SK-N-SH (cell line): ENCODE data around the gene FBXO27. TPM values are rescaled to one million over a fixed set of nuclear protein-coding genes. Genes with fewer than 3 reads are reported as not detected.

Experiments
- CTCF ChIA-PET: fragments of 300-600, 350-600 bp; formaldehyde crosslinking; extraction: SDS; loops from one replicate; lab custom pipeline; 2021; lab: Yijun Ruan, JAX
- POLR2A ChIA-PET: fragments of 350-600 bp; sonication (Branson Sonifier 250); formaldehyde crosslinking; extraction: SDS; loops from one replicate; lab custom pipeline; 2020; ENCODE audit warnings: antibody characterized with exemption, inconsistent platforms; lab: Yijun Ruan, JAX
- DNase-seq: peaks from one replicate; pipeline ENCODE4 v3.0.0; 2012
- H2AFZ ChIP-seq: fragments of 200-600 bp; sonication (generic); 2 replicates; pipeline ENCODE4 v1.8.1; 2016; ENCODE audit warnings: antibody characterized with exemption, mild to moderate bottlenecking, low read depth
- H3F3A ChIP-seq: fragments of 200-600 bp; sonication (generic); replicated peaks from 2 replicates; pipeline ENCODE3; 2016; ENCODE audit warnings: antibody characterized with exemption, mild to moderate bottlenecking; ENCODE audit not compliant: insufficient read depth
- H3K27ac ChIP-seq, 2 experiments: fragments of 200-500 bp in 1 of 2; fragments of 200-600 bp in 1 of 2; sonication (Bioruptor generic) in 1 of 2; sonication (generic), shearing (Covaris generic) in 1 of 2; 2 replicates each; pipeline versions ENCODE4 v1.5.1 to v1.6.1; 2014 to 2016; ENCODE audit warnings: low read depth in 2 of 2, inconsistent platforms in 1 of 2, low read length in 1 of 2, mild to moderate bottlenecking in 1 of 2, mixed read lengths in 1 of 2
- H3K27me3 ChIP-seq: fragments of 200-600 bp; sonication (generic), shearing (Covaris generic); 2 replicates; pipeline ENCODE4 v1.6.1; 2016; ENCODE audit warnings: mixed run types; ENCODE audit not compliant: insufficient read depth
- H3K36me3 ChIP-seq, 2 experiments: fragments of 200-500 bp in 1 of 2; fragments of 200-600 bp in 1 of 2; sonication (Bioruptor generic) in 1 of 2; sonication (generic) in 1 of 2; replicated peaks in 1 of 2; 2 replicates each; pipeline versions ENCODE3 to v1.5.1; 2014 to 2016; ENCODE audit warnings: low read length in 1 of 2, mild to moderate bottlenecking in 1 of 2; ENCODE audit not compliant: insufficient read depth in 2 of 2, control insufficient read depth in 1 of 2
- H3K4me1 ChIP-seq, 2 experiments: fragments of 200-500 bp in 1 of 2; fragments of 200-600 bp in 1 of 2; sonication (Bioruptor generic) in 1 of 2; sonication (generic), shearing (Covaris generic) in 1 of 2; 2 replicates each; pipeline versions ENCODE4 v1.5.1 to v1.6.1; 2014 to 2016; ENCODE audit warnings: low read depth in 1 of 2, low read length in 1 of 2, mixed run types in 1 of 2; ENCODE audit not compliant: insufficient read depth in 2 of 2, control insufficient read depth in 1 of 2
- H3K4me2 ChIP-seq: fragments of 200-600 bp; sonication (generic), shearing (Covaris generic); 2 replicates; pipeline ENCODE4 v1.6.1; 2017; ENCODE audit warnings: mixed run types
- H3K4me3 ChIP-seq, 2 experiments: fragments of 200-500 bp in 1 of 2; fragments of 200-600 bp in 1 of 2; sonication (Bioruptor generic) in 1 of 2; sonication (generic), shearing (Covaris generic) in 1 of 2; 2 replicates each; pipeline versions ENCODE4 v1.5.1 to v1.8.1; 2014 to 2016; ENCODE audit warnings: low read depth in 2 of 2, inconsistent platforms in 1 of 2, low read length in 1 of 2, mild to moderate bottlenecking in 1 of 2, mixed read lengths in 1 of 2, moderate library complexity in 1 of 2
- H3K79me2 ChIP-seq: fragments of 200-600 bp; sonication (generic); 2 replicates; pipeline ENCODE4 v1.8.1; 2017; ENCODE audit warnings: mild to moderate bottlenecking; ENCODE audit not compliant: insufficient read depth
- H3K9ac ChIP-seq: fragments of 200-600 bp; sonication (generic); 2 replicates; pipeline ENCODE4 v1.6.1; 2017; ENCODE audit warnings: mixed run types
- H3K9me2 ChIP-seq: fragments of 200-600 bp; sonication (generic); 2 replicates; pipeline ENCODE4 v1.6.1; 2017; ENCODE audit warnings: mixed run types
- H3K9me3 ChIP-seq: fragments of 200-600 bp; sonication (generic); 2 replicates; pipeline ENCODE4 v1.6.1; 2017; ENCODE audit warnings: mixed run types, mild to moderate bottlenecking, moderate library complexity
- H4K20me1 ChIP-seq: fragments of 200-600 bp; sonication (generic); 2 replicates; pipeline ENCODE4 v1.6.1; 2017; ENCODE audit warnings: mild to moderate bottlenecking, mixed run types; ENCODE audit not compliant: insufficient read depth
- EZH2phosphoT487 ChIP-seq: fragments of 200-600 bp; sonication (generic); IDR thresholded peaks from 2 replicates; pipeline ENCODE4 v1.6.1; 2017; ENCODE audit warnings: low read depth, mixed run types, mild to moderate bottlenecking, antibody characterized with exemption, moderate library complexity, borderline replicate concordance
- FOSL2 ChIP-seq: IDR thresholded peaks from 2 replicates; pipeline ENCODE4 v1.4.0; 2012; ENCODE audit warnings: low read depth, mild to moderate bottlenecking, moderate library complexity, borderline replicate concordance
- GATA2 ChIP-seq: sonication (generic); formaldehyde crosslinking; IDR thresholded peaks from 2 replicates; pipeline ENCODE4 v1.5.0; 2020; ENCODE audit warnings: mild to moderate bottlenecking, missing genetic modification reagents
- JUND ChIP-seq: IDR thresholded peaks from 2 replicates; pipeline ENCODE4 v1.4.0; 2012
- NRF1 ChIP-seq: IDR thresholded peaks from 2 replicates; pipeline ENCODE4 v1.6.1; 2012; ENCODE audit warnings: low read depth, mild to moderate bottlenecking, low read length
- PBX3 ChIP-seq: IDR thresholded peaks from 2 replicates; pipeline ENCODE4; 2012
- RAD21 ChIP-seq: IDR thresholded peaks from 2 replicates; pipeline ENCODE4 v1.6.1; 2012; ENCODE audit warnings: mild to moderate bottlenecking, low read length
- RCOR1 ChIP-seq: fragments of 150-350 bp; IDR thresholded peaks from 2 replicates; pipeline ENCODE4 v1.6.1; 2017; ENCODE audit warnings: antibody characterized with exemption, low read length
- RXRA ChIP-seq: IDR thresholded peaks from 2 replicates; pipeline ENCODE4 v1.4.0; 2012; ENCODE audit warnings: low read depth, mild to moderate bottlenecking, borderline replicate concordance
- TAF1 ChIP-seq: IDR thresholded peaks from 2 replicates; pipeline ENCODE4 v1.6.1; 2012; ENCODE audit warnings: low read depth, mild to moderate bottlenecking, low read length, moderate library complexity, borderline replicate concordance
- TCF12 ChIP-seq: IDR thresholded peaks from 2 replicates; pipeline ENCODE4 v1.4.0; 2012
- USF1 ChIP-seq: IDR thresholded peaks from 2 replicates; pipeline ENCODE4 v1.4.0; 2012; ENCODE audit warnings: low read depth, borderline replicate concordance
- WGBS: methylation state at CpG from one replicate; pipeline ENCODE4 v1.1.6; 2017; ENCODE audit warnings: low lambda C conversion rate; 5-methylcytosine and 5-hydroxymethylcytosine counted together
- polyA plus RNA-seq, 3 experiments: library from polyadenylated mRNA; depleted of rRNA; stranded (reverse); fragments of >200 nt; gene quantifications; 2 replicates each; pipeline ENCODE4 v1.2.3, GENCODE V29; 2012
- TF ChIP-seq, protein P1 (sequence below): fragments of 150-350 bp; IDR thresholded peaks from 2 replicates; pipeline ENCODE4 v1.6.1; 2016; ENCODE audit warnings: mild to moderate bottlenecking, low read depth, low read length
- TF ChIP-seq, protein P2 (sequence below): IDR thresholded peaks from 2 replicates; pipeline ENCODE4 v1.4.0; 2012; ENCODE audit warnings: low read depth, borderline replicate concordance

FBXO27 gene
- polyA plus RNA-seq, 1 of the 3 experiments (the other 2 are of a cell fraction) = 5.8 TPM

GRCh38 chr19:39047073-39047472 is 14.7 kb upstream of the FBXO27 start:
- Histone ChIP-seq H3K79me2 (no peaks in the 10 kb centered on the region), H3K9me3 (no peaks in the 10 kb centered on the region), H3K27ac (no peak overlapping the region)
- TF ChIP-seq JUND = no peak
- no peak for TF ChIP-seq RCOR1
- no peak for TF ChIP-seq USF1
- TF ChIP-seq EZH2phosphoT487 = no peak
- TF ChIP-seq TCF12 = no peak
- TF ChIP-seq, protein P1, sequence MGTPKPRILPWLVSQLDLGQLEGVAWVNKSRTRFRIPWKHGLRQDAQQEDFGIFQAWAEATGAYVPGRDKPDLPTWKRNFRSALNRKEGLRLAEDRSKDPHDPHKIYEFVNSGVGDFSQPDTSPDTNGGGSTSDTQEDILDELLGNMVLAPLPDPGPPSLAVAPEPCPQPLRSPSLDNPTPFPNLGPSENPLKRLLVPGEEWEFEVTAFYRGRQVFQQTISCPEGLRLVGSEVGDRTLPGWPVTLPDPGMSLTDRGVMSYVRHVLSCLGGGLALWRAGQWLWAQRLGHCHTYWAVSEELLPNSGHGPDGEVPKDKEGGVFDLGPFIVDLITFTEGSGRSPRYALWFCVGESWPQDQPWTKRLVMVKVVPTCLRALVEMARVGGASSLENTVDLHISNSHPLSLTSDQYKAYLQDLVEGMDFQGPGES = no peak
- TF ChIP-seq NRF1 = no peak
- no peak for TF ChIP-seq PBX3
- TF ChIP-seq RXRA = no peak
- TF ChIP-seq TAF1 = no peak
- TF ChIP-seq, protein P2, sequence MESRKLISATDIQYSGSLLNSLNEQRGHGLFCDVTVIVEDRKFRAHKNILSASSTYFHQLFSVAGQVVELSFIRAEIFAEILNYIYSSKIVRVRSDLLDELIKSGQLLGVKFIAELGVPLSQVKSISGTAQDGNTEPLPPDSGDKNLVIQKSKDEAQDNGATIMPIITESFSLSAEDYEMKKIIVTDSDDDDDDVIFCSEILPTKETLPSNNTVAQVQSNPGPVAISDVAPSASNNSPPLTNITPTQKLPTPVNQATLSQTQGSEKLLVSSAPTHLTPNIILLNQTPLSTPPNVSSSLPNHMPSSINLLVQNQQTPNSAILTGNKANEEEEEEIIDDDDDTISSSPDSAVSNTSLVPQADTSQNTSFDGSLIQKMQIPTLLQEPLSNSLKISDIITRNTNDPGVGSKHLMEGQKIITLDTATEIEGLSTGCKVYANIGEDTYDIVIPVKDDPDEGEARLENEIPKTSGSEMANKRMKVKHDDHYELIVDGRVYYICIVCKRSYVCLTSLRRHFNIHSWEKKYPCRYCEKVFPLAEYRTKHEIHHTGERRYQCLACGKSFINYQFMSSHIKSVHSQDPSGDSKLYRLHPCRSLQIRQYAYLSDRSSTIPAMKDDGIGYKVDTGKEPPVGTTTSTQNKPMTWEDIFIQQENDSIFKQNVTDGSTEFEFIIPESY = no peak
- no peak for TF ChIP-seq RAD21
- no peak for TF ChIP-seq GATA2
- TF ChIP-seq FOSL2 = no peak
- TF ChIP-seq, all 33 proteins: peak for 0
- no peaks in the 10 kb centered on the region for H4K20me1 ChIP-seq
- CTCF ChIA-PET = no interaction called here
- H2AFZ ChIP-seq = no peak overlapping the region
- no peaks in the 10 kb centered on the region for H3K4me1 ChIP-seq
- H3K4me2 ChIP-seq = no peak overlapping the region
- POLR2A ChIA-PET = no interaction called here
- no peak overlapping the region for H3K4me3 ChIP-seq
- 74% methylated on average over 2 of the region's 2 CpGs for WGBS
- H3K9ac ChIP-seq = no peak overlapping the region
- no peak for DNase-seq
- H3K9me2 ChIP-seq = no peaks in the 10 kb centered on the region
- H3K27me3 ChIP-seq = no peaks in the 10 kb centered on the region
- H3K36me3 ChIP-seq = no peaks in the 10 kb centered on the region
- no peaks in the 10 kb centered on the region for H3F3A ChIP-seq
